GM19468 (cell line): ENCODE data around the gene GRID1.
"Not testable (repeated sequence)": the region's sequence is repeated elsewhere in the genome, so short reads cannot be mapped to it uniquely, and the experiment has no call there.

Experiments
- ATAC-seq: cut with Tn5 transposase; IDR thresholded peaks from one replicate; pipeline ENCODE4 v1.9.1; 2021; ENCODE audit warnings: mild to moderate bottlenecking, moderate library complexity, moderate number of reproducible peaks; ENCODE audit not compliant: unreplicated experiment; ENCODE audit errors: extremely low read depth

Gene GRID1

DNA sequence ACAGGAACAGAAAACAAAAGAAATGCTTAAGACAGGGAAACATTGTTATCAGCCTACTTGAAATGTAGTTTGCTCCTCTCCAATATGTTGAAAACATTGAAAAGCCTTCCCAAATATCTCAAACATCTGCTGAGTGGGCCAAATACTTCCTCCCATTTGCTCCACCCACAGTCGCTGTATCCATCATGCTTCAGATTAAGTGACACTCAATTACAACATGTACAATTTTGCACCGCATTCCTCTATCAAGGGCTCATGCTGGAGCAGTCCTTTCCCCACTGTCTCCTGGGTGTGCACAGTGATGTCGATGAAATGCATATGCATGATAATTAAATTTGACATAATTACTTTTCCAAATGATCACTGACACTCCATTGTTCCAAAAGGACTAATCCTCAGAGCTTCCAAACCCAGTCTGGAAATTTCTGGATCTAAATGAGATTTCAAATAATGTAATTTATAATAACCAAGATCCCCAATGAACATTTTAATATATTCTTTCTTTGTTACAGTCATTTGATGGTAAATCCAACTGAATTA lies 604.6 kb downstream of the GRID1 start:
- no peak for ATAC-seq

DNA sequence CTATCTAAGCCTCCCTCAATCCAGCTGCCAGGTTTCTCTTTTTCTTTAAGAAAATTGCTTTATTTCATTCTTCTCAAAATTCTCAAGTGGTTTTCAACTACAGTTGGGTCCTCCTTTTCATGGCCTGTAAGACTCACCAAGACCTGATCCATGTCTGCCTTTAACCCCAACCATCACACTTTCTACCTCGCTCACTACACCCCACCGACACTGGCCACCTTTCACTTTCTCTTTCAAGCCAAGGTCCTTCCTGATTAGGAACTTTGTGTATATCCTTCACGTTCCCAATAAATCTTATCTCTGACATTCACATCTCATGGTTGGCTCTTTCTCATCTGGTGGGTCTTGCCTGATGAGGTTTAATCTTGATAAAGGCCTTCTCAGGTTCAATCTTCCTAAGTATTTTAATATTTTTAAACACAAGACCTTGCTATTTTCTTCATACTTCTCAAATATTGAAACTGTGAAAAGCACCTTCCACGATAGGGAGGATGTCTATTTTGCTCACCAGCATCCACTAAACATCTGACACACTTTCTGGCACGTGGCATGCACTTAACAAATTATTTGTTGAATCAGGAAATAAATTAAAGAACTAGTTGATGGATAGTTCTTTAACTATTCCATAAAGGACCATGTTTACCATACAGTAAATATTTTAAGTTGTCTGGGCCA lies 624.8 kb downstream of the GRID1 start:
- ATAC-seq, result peak; percentile 75

DNA sequence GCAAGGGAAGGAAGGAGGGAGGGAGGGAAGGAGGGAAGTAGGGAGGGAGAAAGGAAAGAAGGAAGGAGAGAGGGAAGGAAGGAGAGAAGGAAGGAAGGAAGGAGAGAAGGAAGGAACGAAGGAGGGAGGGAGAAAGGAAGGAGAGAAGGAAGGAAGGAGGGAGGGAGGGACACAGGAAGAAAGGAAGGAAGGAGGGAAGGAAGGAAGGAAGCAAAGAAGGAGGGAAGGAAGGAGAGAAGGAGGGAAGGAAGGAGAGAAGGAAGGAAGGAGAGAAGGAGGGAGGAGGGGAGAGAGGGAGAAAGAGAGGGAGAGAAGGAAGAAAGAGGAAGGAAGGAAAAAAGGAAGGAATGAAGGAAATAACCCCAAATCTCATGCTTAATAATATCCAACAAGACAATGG lies 630.6 kb downstream of the GRID1 start:
- no peak for ATAC-seq

DNA sequence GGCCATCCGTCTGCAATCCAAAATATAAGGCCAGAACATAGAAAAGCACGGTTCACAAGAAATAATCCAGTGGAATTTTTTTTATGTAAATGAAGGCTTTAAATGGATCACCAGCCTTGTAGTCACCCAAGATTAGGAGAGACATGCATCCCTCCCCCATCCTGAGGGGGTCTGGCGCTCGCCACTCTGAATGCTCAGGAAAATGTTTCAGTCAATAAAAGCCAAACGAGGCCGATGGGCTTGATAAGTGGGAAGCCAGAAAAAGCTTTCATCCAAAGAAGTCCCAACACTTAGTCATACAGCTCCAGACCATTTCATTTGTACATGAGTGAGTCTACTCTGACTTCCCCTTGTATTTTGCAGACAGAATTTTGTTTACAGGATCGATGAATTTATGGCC lies 631.8 kb downstream of the GRID1 start:
- no peak for ATAC-seq

DNA sequence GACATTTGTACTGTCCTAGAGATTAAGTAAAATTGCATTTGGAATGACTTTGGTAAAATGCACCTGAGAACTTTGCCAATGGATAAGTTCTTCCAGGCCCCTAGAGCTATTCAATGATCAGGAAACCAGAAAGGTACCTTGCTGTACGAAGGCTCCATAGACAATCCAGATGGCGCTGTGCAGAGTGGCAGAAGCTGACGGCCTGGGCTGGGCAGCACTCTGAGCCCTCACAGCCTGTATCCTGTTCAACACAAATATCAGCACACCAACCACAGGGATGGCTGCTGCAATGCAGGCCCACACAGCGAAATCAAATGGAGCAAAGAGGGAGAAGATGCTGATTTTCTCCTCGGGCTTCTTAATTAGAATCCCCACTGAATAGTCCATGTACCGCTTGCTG lies 642.4 kb downstream of the GRID1 start:
- no peak for ATAC-seq

DNA sequence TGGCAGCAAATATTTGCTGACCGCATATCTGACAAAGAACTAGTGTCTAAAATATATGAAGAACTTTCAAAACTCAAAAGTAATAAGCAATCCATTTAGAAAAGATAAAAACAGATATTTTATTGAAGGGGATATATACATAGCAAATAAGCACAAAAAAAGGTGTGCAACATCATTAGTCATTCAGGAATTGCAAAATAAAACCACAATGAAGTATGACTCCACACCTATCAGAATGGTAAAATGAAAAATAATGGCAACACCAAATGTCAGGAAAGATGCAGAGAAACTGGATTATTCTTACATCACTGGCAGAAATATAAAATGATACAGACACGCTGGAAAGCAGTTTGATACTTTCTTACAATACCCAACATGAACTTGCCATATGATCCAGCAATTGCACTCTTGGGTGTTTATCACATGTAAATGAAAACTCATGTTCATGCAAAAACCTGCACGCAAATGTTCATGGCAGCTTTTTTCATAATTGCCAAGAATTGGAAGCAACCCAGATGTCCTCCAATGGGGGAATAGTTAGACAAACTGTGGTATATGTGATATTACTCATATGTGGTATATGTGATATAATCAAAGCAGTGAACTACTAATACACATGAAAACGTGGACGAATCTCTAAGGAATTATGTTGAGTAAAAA lies 645.5 kb downstream of the GRID1 start:
- no peak for ATAC-seq

DNA sequence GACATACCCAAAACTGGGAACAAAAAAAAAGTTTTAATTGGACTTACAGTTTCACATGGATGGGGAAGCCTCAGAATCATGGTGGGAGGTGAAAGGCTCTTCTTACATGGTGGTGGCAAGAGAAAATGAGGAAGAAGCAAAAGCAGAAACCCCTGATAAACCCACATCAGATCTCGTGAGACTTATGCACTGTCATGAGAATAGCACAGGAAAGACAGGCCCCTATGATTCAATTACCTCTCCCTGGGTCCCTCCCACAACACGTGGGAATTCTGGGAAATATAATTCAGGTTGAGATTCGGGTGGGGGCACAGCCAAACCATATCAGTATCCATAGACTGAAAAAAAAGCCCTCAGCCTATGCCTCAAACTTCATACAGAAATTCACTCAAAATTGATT lies 647.2 kb downstream of the GRID1 start:
- ATAC-seq, result no peak

DNA sequence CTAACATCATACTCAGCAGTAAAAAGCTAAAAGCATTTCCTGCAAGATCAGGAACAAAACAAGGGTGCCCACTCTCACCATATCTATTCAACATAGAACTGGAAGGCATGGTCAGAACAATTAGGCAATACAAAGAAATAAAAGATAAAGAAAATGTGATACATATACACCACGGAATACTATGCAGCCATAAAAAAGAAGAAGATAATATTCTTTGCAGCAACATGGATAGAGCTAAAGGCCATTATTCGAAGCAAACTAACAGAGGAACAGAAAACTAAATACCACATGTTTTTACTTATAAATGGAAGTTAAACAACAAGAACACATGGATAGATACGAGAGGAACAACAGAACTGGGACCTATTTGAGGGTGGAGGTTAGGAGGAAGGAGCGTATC lies 652.7 kb downstream of the GRID1 start:
- ATAC-seq, result no peak

DNA sequence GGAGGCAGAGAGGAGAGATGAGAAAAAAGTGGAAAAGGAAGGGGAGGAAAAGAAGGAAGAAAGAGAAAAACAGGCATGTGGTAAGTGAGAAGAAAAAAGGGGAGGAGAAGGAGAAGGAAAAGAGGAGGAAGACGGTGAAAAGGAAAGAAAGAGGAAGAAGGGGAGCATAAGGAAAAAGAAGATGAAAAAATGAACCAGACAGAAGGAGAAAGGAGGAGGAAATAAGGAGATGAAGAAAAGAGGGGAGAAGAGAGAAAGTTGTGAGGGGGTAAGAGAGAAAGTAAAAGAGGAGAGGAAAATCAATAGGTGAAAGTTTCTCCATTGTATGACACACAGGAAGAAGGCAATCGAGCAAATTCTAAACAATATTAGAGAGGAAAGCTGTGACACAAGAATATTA lies 663.8 kb downstream of the GRID1 start:
- no peak for ATAC-seq

DNA sequence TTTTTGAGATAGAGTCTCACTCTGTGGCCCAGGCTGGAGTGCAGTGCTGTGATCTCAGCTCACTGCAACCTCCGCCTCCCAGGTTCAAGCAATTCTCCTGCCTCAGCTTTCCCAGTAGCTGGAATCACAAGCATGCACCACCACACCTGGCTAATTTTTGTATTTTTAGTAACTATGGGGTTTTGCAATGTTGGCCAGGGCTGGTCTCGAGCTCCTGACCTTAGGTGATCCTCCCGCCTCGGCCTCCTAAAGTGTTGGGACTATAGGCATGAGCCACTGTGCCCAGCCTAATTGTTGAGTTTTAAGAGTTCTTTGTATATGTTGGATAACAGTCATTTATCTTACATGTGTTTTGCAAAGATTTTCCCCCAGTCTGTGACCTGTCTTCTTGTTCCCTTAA lies 667.5 kb downstream of the GRID1 start:
- not testable (repeated sequence) for ATAC-seq

DNA sequence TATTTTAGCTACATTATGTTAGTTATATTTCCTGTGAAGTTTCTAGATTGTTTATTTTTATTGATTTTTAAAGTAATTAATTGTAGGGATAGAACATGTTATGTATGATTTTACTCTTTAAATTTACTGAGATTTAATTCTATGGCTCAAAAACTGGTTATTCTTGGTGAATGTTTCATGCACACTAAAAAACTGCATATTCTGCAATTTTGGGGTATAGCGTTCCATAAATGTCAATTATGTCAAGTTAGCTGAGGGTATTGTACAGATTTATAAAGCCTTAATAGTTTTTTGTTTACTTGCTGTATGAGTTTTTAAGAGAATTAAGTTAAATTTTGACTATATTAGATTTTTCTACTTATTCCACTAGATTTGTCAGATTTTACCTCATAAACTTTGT lies 669.7 kb downstream of the GRID1 start:
- no peak for ATAC-seq

DNA sequence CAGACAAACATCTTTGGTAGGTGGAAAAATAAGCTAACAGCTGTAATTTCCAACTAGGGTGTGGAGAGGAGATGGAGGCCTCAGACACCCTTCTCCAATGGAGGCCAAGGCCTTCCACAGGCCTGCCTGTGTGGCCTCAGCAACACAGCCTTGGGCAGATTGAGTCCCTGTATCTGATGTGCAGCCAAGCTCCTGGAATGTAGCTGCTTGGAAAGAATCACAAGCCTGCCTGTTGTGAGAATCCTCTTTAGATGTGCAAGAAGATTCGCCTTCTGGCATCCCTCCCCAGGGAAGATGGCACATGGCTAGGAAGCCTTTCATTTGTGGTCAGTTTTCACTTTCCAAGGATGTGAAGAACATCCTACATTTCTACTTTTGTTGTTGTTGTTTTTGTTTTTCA lies 684.0 kb downstream of the GRID1 start:
- no peak for ATAC-seq

DNA sequence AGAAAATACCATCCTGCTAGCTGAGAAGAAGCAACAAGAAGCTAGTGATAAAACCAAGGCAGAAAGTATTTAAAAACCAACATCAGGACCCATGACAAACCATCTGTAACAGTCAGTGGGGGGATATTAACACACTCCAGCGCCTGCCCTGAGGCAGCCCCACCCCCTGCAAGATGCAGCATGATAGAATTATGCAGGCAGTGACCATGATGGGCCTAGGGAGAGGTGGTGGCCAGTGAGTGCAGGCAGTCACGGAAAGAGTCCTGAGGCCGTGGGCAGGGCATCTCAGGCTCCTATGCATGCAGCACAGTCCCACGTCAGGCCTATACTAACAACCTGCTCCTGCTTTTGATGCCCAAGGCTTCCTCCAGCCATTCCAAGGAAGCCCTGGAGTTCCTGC lies 686.9 kb downstream of the GRID1 start:
- no peak for ATAC-seq

DNA sequence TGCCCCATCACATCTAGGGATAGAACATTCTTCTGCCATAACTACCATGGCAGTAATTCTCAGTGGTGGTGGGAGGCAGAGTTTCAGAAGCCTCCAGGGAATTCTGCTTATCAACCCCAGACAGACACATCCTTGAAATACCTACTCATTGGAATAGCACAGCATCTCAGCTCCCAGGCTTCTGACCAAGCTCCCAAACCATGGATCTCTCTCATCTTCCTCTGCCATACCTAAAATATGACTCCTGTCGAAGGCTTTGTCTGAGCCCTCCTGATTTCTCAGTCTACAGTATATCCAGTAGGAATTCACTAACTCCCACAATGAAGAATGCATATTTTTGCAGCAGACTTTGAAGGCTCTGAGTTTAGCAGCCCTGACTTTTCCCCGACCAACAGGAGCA lies 687.5 kb downstream of the GRID1 start:
- ATAC-seq, result no peak

DNA sequence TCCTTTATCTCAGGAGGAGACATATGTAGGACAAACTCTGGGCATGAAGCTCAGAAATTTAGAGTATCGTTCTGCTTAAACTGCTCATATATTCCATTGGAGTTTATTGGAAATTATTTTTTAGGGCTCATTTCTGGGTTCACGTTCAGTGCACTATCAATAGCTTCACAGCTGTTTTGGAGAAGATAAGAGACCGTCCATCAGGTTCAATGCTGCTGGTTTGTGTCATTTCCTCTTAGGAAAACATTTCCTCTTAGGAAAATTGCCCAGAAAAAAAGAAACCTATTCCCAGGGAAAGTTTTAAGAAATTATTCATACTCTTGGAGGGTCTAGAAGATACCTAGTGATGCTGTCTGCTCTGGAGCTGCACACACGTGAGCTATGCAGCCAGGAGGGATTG lies 691.7 kb downstream of the GRID1 start:
- no peak for ATAC-seq

DNA sequence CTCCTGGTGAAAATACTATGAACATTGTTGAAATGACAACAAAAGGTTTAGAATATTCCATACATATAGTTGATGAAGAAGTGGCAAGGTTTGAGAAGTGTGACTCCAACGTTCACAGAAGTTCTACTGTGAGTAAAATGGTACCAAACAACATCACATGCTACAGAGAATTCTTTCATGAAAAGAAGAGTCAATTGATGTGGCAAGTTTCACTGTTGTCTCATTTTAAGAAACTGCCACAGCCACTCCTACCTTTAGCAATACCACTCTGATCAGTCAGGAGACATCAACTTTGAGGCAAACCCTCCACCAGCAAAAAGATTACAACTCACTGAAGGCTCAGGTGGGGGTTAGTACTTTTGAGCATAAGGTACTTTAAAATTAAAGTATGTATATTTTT lies 693.3 kb downstream of the GRID1 start:
- no peak for ATAC-seq

DNA sequence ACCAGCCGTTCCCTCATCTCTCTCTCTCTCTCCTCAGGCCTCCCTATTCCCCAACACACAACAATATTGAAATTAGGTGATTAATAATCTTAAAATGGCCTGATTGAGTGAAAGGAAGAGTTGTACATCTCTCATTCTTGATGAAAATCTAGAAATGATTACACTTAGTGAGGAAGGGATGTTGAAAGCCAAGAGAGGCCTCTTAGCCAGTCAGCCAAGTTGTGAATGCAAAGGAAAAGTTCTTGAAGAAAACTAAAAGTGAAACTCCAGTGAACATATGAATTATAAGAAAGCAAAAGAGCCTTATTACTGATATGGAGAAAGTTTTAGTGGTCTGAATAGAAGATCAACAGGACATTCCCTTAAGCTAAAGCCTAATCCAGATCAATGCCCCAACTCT lies 695.1 kb downstream of the GRID1 start:
- no peak for ATAC-seq

DNA sequence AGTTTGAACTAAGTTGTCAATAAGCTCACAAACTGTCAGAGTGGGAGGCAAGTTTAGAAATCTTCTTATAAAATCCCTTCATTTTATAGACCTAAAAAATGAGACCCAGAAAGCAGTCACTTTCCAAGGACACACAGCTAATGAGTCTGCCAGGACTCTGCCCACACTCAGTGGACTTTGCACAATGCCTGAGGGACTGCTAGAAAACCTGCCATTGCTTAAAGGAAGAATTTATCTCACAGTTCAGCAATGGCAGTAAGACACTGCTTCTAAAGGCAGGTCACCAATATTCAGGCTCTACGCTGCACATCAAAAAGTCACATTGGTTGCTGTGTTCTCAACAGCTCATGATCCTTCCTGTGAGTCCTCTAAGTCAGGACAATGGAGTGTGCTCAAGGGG lies 698.1 kb downstream of the GRID1 start:
- no peak for ATAC-seq

DNA sequence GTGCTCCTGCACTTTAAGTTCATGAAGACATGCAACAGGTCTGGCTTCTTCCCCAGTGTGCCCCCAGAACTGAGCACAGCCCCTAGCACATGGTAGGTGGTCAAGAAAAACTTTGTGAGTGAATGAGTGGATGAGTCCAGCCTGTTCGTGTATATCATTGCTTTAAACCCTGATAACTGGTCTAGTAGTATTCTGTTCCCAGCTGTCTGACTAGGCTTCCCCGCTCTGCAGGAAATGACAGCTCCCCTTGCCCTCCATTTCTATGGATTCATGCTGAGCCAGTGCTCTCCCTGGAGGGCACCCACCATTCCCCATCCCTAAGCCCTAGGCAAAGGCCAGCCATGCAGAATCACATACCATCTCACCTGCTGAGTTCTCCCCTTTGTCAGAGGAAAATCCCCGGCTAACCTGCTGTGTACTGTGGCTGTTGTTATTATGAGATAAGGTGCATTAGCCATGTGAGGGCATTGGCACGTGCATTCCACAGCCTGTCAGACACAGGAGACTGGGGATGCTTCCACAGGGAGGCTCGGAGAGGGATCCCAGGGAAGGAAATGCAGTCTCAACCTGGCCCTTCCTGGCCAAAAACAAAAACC lies 698.9 kb downstream of the GRID1 start:
- ATAC-seq, result no peak

DNA sequence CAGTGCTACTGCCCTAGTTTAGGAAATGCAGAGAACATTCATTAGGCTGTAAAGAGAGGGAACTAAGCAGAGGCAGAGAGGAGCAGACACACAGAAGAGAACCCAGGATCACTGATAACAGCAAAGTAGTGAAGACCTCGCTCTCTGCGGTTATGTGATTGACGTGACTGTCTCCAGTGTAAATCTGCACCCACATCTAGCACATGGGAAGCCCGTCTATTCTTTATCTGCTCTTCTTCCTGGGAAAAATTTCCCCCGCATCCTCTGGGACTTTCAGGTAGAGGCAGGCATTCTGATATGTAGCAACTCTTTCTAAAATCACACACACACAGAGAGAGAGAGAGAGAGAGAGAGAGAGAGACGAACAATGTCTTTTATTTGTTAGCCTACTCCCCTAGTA lies 699.6 kb downstream of the GRID1 start:
- ATAC-seq, result no peak

DNA sequence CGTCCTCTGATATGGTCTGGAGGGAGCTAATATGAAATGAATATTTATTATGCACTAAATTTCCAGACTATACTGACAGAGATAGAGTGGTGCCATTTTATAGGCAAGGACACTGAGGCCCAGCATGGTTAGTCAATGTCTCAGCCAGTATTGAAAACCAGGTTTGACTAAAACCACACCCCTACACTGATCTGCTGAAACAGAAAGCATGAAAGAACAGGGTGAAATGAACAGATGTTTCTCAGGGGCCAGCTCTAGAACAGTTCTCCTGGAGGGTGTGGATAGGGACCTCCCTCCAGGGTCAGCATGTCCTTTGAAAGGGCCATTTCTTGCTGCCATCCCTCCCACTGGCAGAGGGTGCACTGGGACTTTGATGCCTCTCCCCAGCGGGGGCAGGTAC lies 700.5 kb downstream of the GRID1 start:
- no peak for ATAC-seq

DNA sequence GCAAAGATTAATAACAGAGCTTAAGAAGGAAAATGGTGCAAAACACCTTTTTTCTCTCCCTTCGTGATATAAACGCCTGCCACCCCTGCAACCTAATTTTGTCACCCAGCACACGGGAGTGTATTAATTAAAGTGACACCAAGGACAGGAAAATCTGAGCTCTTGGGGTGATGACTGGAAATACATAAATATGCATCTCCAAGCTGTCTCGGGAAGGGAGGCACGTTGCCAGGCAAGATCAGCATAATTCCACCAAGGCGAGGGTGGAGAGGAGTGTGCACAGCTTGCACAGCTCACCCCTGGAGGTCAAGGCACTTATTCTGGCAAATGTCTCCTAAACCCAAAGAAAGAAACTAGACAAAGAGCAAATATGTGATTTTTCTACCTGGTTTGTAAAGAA lies 700.9 kb downstream of the GRID1 start:
- no peak for ATAC-seq
